COR-L47 (cell line): ENCODE data around the gene OMP.

Experiments
- DNase-seq: peaks from one replicate; lab custom pipeline; 2025; lab: John Stamatoyannopoulos, UW

Gene OMP

DNA sequence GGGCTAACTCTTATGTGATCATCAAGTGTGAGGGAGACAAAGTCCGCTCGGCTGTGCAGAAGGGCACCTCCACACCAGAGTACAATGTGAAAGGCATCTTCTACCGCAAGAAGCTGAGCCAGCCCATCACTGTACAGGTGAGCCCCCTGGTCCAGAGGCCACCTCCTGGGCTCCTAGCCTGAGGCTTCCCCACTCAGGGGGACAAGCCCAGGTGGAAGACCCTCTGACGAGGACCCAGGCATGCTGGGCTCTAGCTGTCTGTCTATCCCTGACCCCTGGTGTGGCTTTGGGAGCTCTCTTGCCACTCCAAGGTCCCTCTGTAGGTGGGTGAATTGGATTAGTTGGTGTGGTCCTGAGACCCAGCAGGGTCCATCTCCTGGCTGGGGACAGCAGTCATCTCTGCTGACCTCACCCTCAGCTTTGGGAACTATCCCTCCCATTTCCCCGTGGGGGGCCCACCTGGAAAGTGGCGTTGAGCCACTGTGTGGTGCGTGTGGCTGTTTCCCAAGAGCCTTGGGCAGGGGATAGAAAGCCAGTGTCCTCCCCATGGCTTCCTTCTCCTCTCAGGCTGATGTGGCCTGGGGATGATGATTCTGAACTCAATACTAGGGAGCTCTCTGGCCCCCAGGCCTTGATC, 20.1 kb downstream of the OMP start:
- no peak for DNase-seq

DNA sequence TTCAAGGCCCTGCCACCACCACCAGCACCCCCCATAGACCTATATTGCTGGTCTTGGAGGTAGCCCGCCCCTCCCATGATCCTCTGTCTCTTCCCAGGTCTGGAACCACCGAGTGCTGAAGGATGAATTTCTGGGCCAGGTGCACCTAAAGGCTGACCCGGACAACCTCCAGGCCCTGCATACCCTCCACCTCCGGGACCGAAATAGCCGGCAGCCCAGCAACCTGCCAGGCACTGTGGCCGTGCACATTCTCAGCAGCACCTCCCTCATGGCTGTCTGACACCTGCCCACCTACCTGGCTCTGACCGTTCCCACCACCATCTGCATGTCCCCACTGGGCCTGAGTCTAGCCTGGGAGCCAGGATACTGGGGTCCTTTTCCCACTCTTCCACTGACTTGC, 21.0 kb downstream of the OMP start:
- no peak for DNase-seq

DNA sequence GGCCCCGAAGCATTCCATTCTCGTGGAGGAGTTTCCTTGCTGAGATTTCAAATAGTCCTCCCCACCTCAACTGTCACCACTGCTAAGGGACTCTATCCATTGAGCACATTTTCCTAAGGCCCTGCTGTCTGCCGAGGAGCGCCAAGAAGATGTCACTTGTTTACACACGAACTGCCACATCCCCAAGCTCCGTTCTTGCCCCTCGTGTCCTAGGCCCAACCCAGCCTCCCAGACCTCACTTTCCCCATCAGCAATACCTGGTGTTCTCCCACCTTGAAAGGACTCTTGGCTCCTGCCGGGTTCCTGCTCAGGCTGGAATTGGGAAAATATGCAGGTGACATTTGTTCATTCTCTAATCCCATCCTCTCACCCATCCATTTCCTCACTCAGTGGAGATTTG, 21.4 kb downstream of the OMP start:
- no peak for DNase-seq

DNA sequence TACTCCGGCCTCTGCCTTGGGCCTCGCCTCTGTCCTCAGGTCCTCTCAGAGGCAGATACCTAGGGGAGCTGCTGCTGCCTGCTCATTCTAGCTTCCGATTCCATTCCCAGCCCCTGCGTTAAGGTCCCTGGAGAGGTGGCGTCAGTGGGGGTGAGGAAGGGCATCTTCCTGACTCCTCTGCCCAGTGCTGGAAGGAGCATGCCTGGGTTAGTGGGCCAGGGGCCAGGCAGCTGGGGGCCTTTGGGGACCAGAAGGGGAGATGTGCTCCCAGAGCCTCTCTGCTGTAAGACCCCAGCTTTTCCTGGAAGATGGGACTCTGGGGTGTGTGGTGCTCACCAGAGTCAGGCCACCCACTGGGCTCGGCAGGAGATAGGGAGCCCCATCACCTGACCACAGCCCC, 21.8 kb downstream of the OMP start:
- no peak for DNase-seq

DNA sequence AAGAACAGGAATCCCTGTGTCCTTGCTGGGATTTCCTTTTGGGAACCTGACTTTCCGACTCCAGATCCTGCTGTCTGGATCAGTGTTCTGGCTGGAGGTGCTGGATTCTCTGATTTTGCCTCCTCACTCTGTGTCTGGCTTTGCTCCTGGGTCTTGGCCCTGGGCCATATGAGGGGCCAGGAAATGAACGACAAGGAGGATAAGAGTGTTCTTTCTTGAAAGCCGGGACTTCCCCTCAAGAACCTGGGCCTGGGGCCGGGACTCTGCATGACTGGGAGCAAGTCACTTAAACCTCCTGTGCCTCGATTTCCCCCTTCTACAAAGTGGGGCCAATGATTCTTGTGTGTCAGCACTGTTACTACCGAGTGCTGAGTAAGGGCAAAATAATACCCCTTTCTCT, 22.6 kb downstream of the OMP start:
- no peak for DNase-seq

DNA sequence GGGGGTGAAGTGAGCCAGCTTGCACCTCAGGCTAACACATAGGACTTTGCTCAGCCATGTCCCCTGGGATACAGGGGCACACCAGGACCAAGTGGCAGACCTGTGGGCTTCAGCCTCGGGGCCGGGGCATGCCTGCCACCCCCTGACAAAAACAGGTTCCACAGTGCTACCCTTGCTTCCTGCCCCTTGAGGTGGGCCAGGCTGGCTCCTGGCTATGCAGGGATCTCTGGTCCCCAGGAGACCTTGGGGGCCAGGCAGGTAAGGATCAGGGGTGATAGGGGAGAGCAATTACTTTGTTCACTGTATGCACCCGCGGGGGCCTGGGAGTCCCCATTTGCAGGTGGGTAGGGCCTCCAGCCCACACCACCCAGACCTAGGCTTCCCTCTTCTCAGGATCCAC, 23.1 kb downstream of the OMP start:
- no peak for DNase-seq

DNA sequence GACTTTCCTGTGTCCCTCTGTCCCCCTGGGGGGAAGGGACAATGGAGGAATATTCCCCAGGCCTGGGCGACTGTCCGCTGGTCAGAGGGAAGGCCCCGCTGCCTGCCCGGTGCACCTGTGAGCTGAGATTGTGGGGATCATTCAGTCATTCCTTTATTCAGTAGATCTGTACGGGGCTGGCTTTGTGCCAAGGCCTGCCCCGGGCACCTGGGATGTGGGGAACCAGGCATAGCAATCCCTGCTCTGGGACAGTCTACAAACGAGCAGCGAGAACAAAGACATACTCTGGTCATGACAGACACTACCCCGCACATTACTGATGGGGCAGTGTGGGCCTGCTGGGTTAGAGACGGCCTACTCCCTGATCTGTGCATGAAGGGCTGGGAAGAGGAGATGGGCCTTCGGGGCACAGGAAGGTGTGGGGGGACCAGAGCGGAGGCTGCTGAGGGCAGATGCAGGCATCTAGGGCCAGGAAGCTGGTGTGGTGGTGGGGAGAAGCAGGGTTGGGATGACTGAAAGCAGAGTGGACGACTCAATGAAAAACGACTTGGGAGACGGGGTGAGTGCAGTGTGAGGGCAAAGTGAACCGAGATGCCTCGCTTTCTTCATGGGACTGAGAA, 23.6 kb downstream of the OMP start:
- no peak for DNase-seq

DNA sequence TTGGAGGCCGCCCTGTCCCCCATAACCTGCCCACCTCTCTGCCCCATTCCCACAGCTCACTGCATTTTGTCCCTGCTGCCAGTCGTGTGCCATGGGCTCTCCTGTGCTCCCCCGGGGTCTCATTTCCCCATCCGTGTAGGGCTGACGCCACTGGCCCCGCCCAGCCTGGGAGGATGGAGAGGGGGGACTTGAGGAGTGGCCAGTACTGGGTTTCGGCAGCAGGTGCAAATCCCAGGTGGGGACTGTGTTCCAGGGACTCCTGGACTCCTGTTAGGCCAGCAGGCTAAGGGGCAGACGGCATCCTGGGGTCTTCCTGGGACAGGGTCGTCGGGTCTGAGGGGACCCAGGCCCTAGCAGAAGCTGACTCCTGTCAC, 24.2 kb downstream of the OMP start:
- DNase-seq: peak; percentile 54

DNA sequence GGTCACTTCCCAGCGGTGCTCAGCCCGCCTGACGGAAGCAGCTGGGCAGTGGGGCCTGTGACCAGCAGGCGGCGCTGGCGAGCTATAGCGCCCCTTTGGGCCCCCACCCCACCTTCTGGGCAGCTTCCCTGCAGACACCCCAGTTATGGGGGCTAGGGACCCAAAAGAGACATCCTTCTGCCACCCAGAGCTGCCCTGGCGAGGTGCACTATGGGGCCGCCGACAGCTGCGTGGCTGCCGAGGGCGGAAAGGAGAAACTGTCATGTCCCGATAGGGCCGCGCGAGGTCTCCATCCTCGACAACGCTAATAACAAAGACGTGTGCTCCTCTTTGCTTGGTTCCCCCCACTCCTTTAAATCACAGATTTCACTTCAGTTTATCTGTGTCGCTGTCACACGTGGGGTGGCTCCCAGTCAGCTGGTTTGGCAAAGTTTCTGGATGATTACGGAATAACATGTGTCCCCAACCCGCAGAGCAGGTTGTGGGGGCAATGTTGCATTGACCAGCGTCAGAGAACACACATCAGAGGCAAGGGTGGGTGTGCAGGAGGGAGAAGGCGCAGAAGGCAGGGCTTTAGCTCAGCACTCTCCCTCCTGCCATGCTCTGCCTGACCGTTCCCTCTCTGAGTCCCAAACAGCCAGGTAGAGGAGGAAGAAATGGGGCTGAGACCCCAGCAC, 24.7 kb downstream of the OMP start:
- DNase-seq: peak; percentile 67

DNA sequence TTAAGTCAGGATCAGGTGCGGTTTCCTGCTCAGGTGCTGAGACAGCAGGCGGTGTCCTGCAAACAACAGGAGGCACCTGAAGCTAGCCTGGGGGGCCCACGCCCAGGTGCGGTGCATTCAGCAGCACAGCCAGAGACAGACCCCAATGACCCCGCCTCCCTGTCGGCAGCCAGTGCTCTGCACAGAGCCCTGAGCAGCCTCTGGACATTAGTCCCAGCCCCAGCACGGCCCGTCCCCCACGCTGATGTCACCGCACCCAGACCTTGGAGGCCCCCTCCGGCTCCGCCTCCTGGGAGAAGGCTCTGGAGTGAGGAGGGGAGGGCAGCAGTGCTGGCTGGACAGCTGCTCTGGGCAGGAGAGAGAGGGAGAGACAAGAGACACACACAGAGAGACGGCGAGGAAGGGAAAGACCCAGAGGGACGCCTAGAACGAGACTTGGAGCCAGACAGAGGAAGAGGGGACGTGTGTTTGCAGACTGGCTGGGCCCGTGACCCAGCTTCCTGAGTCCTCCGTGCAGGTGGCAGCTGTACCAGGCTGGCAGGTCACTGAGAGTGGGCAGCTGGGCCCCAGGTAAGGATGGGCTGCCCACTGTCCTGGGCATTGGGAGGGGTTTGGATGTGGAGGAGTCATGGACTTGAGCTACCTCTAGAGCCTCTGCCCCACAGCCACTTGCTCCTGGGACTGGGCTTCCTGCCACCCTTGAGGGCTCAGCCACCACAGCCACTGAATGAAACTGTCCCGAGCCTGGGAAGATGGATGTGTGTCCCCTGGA, 25.5 kb downstream of the OMP start, which contains the start of gene MYO7A:
TSS of gene MYO7A (plus strand) at position 327 of the 772 bp plus-strand sequence. CDS start 2,389 bp downstream, outside the sequence.
- peak; percentile 86 for DNase-seq

DNA sequence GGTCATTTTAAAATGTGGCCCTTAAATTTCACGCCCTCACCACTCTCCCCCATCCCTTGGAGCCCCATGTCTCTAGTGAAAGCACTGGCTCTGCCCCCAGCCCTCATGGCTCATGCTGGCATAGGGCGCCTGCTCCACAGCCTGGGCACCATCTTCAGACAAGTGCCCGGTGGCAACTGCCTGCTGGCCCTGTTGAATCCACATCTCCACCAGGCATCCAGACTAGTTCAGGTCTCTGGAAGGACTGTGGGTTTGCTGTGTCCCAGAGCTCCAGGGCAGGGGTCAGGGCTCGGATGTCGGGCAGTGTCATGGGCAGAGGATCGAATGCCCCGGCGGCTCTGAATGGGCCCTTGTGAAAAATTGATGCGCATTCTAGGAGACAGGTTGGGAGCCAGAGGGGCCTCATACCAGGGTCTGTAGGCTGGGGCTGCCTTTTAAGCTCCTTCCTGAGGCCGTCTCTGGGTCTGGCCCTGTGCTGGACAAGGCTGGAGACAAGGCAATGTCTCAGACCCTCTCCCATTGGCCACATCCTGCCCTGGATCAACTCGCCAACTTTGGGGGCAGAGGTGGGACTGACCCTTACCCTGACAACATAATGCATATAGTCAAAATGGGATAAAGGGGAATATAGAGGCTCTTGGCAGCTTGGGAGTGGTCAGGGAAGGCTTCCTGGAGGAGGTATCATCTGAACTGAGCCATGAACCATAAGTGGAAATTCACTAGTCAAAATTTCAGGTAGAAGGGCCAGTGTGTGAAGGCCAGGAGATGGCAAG, 26.6 kb downstream of the OMP start:
- no peak for DNase-seq

DNA sequence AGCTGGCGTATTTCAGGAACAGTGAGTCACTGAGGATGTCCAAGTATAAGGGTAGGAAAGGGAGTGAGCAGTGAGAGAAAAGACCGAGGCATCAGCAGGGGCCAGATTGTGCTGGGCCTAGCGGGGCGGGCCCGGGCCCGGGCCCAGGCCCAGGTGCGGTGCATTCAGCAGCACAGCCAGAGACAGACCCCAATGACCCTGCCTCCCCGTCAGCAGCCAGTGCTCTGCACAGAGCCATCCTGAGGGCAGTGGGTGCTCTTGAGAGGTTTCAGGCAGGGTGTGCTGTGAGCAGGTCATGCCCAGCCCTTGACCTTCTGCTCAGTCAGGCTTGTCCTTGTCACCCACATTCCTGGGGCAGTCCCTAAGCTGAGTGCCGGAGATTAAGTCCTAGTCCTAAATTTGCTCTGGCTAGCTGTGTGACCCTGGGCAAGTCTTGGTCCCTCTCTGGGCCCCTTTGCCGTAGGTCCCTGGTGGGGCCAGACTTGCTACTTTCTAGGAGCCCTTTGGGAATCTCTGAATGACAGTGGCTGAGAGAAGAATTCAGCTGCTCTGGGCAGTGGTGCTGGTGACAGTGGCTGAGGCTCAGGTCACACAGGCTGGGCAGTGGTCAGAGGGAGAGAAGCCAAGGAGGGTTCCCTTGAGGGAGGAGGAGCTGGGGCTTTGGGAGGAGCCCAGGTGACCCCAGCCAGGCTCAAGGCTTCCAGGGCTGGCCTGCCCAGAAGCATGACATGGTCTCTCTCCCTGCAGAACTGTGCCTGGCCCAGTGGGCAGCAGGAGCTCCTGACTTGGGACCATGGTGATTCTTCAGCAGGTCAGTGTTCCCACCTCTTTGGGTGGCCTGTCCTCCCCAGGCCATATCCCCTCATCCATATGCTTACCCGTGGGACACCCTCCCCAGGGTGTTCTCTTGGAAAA, 27.5 kb downstream of the OMP start:
- no peak for DNase-seq

DNA sequence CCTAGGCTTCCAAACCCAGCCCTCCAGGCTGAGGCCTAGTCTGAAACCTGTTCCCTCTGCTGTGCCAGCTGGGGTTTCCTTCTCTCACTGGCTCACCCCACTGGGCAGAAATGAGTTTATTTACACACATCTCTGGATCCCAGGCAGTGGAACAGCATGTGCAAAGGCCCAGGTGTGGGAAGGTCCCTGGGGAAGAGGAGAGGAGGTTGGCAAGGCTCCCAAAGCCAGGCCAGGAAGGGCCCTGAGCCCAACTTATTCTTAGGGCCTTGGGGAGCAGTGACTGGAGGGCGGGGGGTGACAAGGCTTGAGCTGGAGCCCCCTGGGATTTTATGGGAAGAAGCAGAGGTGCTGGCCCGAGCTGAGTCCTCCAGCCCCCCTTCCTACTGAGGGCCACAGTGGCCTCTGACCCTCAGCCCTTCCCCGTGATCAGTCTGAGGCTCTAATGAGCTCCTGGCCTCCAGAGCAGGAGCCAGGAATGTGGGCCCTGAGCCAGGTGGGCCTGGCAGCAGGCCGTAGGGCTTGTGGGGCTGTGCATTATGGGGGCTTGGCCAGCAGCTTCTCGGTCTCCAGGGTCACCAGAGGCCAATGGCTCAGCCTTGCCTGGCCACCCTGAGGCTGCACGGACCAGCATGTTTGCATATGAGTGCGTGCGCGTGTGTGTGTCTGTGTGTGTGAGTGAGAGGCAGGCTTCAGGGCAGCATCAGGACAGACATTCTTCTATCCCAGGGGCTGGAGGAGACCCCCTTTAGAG, 28.3 kb downstream of the OMP start:
- DNase-seq: no peak

DNA sequence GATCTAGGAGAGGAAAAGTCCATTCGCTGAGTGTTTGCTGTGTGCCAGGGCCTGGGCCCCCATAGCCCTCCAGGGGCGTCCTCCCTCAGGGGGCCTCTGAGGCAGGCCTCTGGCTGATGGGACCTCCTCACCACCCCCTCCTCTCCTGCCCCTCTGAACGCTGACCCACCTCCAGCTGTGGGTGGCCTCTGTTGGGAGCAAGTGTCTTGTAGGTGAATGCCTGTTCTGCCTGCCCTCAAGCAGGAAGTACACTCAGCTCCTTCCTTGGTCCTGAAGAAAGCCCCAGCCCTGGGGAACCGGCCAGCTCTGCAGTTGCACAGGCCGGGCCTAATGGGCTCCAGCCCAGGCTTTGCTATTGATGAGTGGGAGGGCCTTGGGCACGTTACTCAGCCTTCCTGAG, 28.9 kb downstream of the OMP start:
- no peak for DNase-seq

DNA sequence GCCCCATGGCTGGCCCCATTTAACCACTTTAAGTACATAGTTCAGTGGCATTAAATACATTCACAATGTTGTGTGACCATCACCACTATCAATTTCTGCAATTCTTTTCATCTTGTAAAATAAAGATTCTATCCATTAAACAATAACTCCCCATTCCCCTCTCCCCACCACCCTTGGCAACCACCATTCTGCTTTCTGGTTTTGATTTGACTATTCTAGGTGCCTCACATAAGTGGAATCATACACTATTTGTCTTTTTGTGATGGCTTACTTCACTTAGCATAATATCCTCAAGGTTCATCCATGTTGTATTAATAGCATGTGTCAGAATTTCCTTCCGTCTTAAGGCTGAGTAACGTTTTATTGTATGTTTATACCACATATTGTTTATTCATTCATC, 32.4 kb downstream of the OMP start:
- no peak for DNase-seq

DNA sequence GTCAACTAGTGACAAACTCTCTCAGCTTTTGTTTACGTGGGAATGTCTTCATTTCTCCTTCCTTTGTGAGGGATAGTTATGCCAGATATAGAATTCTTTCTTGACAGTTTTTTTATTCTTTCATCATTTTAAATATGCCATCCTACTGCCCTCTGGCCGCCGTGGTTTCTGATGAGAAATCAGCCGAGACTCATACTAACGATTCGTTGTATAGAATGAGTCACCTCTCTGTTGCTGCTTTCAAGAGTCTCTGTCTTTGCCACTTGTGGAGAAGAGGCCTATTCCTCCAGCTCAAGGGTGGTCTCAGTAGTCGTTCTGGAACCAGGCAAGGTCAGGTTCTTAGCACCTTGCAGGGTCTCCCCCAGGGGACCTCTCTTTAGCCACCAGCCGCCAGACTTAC, 33.4 kb downstream of the OMP start:
- DNase-seq: no peak

DNA sequence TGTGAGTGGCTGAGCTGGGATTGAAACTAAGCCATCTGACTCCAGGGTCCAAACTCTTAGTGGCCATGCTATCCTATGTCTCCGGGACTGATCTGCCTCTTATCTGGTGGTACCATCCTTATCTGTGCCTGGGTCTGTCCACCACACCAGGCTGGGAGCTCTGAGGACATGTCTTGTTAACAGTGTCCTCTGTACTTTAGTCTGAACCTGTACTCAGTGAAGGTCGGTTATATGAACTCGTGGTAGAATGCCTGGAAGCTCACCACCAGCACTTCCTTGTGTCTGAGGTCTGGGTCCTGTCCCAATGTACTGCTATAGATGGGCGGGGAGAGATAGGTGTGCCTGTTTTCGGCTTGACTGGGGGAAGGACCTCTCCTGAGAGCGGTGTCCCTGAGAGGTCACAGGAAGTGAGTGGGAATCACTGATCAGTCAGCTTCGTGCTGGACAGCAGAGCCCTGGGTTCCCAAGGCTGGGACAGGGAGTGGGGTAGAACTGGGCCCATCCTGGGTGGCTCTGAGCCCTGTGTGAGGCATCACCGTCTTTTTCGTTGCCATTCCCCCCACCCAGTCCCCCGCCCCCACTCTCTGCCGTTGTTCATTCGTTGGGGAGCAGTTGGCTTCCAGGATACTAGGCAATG, 34.3 kb downstream of the OMP start:
- no peak for DNase-seq

DNA sequence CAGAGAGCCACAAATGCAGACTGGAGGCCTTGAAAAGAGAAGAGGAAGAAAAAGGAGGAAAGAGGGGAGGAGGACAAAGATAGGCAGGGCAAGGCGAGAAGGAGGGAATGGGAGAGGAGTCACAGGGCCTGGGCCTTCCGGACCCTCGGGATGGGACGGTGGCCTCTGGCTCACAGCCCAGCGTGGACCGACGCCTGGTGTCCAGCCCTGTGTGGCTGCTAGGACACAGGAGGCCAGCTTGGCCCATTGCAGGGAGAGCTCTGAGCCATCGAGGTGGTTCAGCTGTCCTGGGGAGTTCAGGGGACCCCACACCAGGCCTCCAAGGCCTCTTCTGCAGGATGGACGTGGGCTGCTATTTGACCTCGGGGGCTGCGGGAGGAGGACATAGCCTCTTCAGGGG, 34.8 kb downstream of the OMP start:
- no peak for DNase-seq

DNA sequence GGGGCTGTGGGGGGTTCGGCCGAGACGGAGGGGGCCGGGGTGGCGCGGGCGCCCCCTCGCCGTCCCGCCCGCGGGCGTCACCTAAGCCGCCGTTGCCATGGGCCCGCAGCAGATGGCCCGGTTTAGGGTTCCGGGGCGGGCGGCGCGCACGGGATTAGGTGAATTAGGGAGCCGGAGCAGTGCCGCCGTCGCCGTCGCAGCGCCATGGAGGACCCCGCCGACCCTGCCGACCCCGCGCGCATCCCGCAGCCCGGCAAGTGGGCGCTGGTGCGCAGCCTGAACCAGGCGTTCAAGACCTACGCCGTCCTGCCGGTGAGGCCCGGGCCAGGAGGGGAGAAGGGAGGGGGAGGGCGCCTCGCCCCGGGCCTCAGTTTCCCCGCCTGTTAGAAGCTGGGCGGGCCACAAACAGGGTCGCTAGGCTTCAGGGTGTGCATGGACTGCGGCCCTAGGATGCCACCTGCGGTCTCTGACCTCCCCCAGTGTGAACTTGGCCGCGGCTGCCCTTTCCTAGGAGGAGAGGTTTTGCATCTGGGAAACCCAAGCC, 35.5 kb downstream of the OMP start:
- no peak for DNase-seq
